K562 (cell line): ENCODE measurements around the gene ELOVL2. TPM values are rescaled to one million over a fixed set of nuclear protein-coding genes. Genes with fewer than 3 reads are reported as not detected.

Experiments used
- ARID1B ChIP-seq: fragments of 450-650 bp; IDR thresholded peaks from 2 replicates; pipeline ENCODE4 v1.6.1; 2016; ENCODE audit warnings: antibody characterized with exemption, mild to moderate bottlenecking, inconsistent platforms
- CUX1 ChIP-seq: fragments of 200-800 bp; sonication (Bioruptor generic); IDR thresholded peaks from 2 replicates; pipeline ENCODE4 v1.6.1; 2016; ENCODE audit warnings: missing genetic modification characterization, missing compliant biosample characterization
- EP300 ChIP-seq: IDR thresholded peaks from 2 replicates; pipeline ENCODE4 v1.6.1; 2012; ENCODE audit warnings: low read length, improper control_type of control experiment
- FOSL1 ChIP-seq: fragments of 200-800 bp; sonication (Bioruptor generic); conservative IDR thresholded peaks from 2 replicates; pipeline ENCODE4 v1.6.1; 2016; ENCODE audit warnings: missing genetic modification characterization, missing compliant biosample characterization
- HMGN3 ChIP-seq: IDR thresholded peaks from 2 replicates; pipeline ENCODE4 v1.6.1; 2011; ENCODE audit warnings: borderline replicate concordance, low read depth, mild to moderate bottlenecking, mixed read lengths, low read length; ENCODE audit not compliant: insufficient read length; ENCODE audit errors: extremely low read depth
- MAX ChIP-seq: sonication (generic); formaldehyde crosslinking; IDR thresholded peaks from 2 replicates; pipeline ENCODE4 v1.9.0; 2022; ENCODE audit warnings: mild to moderate bottlenecking, missing genetic modification reagents
- MED1 ChIP-seq: sonication (generic); formaldehyde crosslinking; IDR thresholded peaks from 2 replicates; pipeline ENCODE4 v1.8.1; 2023; ENCODE audit warnings: missing genetic modification reagents, borderline replicate concordance
- NFIC ChIP-seq: fragments of 450-650 bp; IDR thresholded peaks from 2 replicates; pipeline ENCODE4 v1.6.1; 2017; ENCODE audit warnings: mild to moderate bottlenecking, inconsistent platforms
- NR2C1 ChIP-seq, 2 experiments: fragments of 450-650 bp; IDR thresholded peaks; 2 replicates each; pipeline ENCODE4 v1.6.1; 2017; ENCODE audit warnings: mild to moderate bottlenecking in 2 of 2, antibody characterized with exemption in 1 of 2, inconsistent platforms in 1 of 2, missing compliant biosample characterization in 1 of 2, missing genetic modification characterization in 1 of 2
- PHB ChIP-seq: fragments of 250-450 bp; sonication (Bioruptor Pico); IDR thresholded peaks from 2 replicates; pipeline ENCODE4 v1.5.0; 2021
- POLR2G ChIP-seq: fragments of 200-400 bp; formaldehyde crosslinking; IDR thresholded peaks from 2 replicates; pipeline ENCODE4 v1.6.1; 2017; ENCODE audit warnings: low read depth, mild to moderate bottlenecking, antibody characterized with exemption, low read length, moderate library complexity
- RB1 ChIP-seq: fragments of 450-650 bp; IDR thresholded peaks from 2 replicates; pipeline ENCODE4 v1.6.1; 2017; ENCODE audit warnings: low read depth, mild to moderate bottlenecking
- RBM39 ChIP-seq: fragments of 200-400 bp; formaldehyde crosslinking; optimal IDR thresholded peaks from 2 replicates; pipeline ENCODE3; 2018; ENCODE audit warnings: low read depth, low read length
- RFX5 ChIP-seq: IDR thresholded peaks from 2 replicates; pipeline ENCODE4 v1.6.1; 2011; ENCODE audit warnings: low read depth, mild to moderate bottlenecking, improper control_type of control experiment, low read length
- SMAD2 ChIP-seq: fragments of 150-350 bp; IDR thresholded peaks from 2 replicates; pipeline ENCODE4 v1.6.1; 2014; ENCODE audit warnings: low read depth, mild to moderate bottlenecking, low read length
- SRF ChIP-seq, 2 experiments: fragments of 250-450, 450-650 bp in 1 of 2; sonication (Bioruptor Pico) in 1 of 2; sonication (generic) in 1 of 2; formaldehyde crosslinking; IDR thresholded peaks; 2 replicates each; pipeline versions ENCODE4 v1.5.0 to v1.5.1; 2020 to 2022; ENCODE audit warnings: mild to moderate bottlenecking in 1 of 2, missing genetic modification reagents in 1 of 2
- ZFP1 ChIP-seq: fragments of 450-650 bp; formaldehyde crosslinking; IDR thresholded peaks from 2 replicates; pipeline ENCODE4 v1.4.0; 2020; ENCODE audit warnings: mild to moderate bottlenecking, mixed read lengths
- ZNF121 ChIP-seq: sonication (generic); formaldehyde crosslinking; conservative IDR thresholded peaks from 2 replicates; pipeline ENCODE4 v1.8.0; 2022; ENCODE audit warnings: missing genetic modification reagents
- ZNF124 ChIP-seq: sonication (generic); formaldehyde crosslinking; IDR thresholded peaks from 2 replicates; pipeline ENCODE4 v1.8.1; 2022; ENCODE audit warnings: missing genetic modification reagents
- ZNF217 ChIP-seq: sonication (generic); formaldehyde crosslinking; IDR thresholded peaks from 2 replicates; pipeline ENCODE4 v1.8.0; 2022; ENCODE audit warnings: mild to moderate bottlenecking, missing genetic modification reagents
- ZNF316 ChIP-seq: fragments of 450-650 bp; IDR thresholded peaks from 2 replicates; pipeline ENCODE4 v1.6.1; 2016
- ZNF57 ChIP-seq: fragments of 450-650 bp; formaldehyde crosslinking; IDR thresholded peaks from 2 replicates; pipeline ENCODE4 v1.4.0; 2020; ENCODE audit warnings: mild to moderate bottlenecking, moderate library complexity
- ZNF780A ChIP-seq: fragments of 250-450 bp; sonication (Bioruptor Pico); IDR thresholded peaks from 2 replicates; pipeline ENCODE4 v1.5.0; 2021; ENCODE audit warnings: mild to moderate bottlenecking
- polyA plus RNA-seq, 8 experiments: library from polyadenylated mRNA; depleted of rRNA in 4 of 8; stranded (reverse) in 5 of 8; unstranded in 3 of 8; fragments of >200 nt; fragmentation: Nextera tagmentation in 2 of 8; fragmentation: Illumina TruSeq in 1 of 8; extraction: Ambion mirVana in 2 of 8; extraction: Trizol in 1 of 8; gene quantifications; 2 replicates each; pipeline versions ENCODE4 v1.2.1 to v1.2.3, GENCODE V29; 2011 to 2014; ENCODE audit warnings: inconsistent platforms in 1 of 8, missing spikeins in 1 of 8
- total RNA-seq, 7 experiments: library from RNA; depleted of rRNA in 6 of 7; stranded (reverse); fragments of >200 nt in 6 of 7; fragmentation: Illumina TruSeq in 2 of 7; extraction: Trizol in 2 of 7; gene quantifications; 2 replicates each; pipeline versions ENCODE4 v1.2.1 to v1.2.3, GENCODE V29; 2011 to 2021; ENCODE audit warnings: low replicate concordance in 1 of 7
- TF ChIP-seq, protein P1 (sequence below): fragments of 250-450 bp; sonication (Bioruptor Pico); IDR thresholded peaks from 2 replicates; pipeline ENCODE4 v1.9.0; 2021; ENCODE audit warnings: mild to moderate bottlenecking, inconsistent platforms

The ELOVL2 gene
- total and polyA plus RNA-seq, 9 of the 15 experiments (the other 6 are each of a cell fraction or from before 2014, with no cell fraction given): 0.05 to 0.96 (median 0.31) TPM

GRCh38 chr6:11069760-11070159 lies 25.7 kb upstream of the ELOVL2 start (continued):
- TF ChIP-seq, protein P1, sequence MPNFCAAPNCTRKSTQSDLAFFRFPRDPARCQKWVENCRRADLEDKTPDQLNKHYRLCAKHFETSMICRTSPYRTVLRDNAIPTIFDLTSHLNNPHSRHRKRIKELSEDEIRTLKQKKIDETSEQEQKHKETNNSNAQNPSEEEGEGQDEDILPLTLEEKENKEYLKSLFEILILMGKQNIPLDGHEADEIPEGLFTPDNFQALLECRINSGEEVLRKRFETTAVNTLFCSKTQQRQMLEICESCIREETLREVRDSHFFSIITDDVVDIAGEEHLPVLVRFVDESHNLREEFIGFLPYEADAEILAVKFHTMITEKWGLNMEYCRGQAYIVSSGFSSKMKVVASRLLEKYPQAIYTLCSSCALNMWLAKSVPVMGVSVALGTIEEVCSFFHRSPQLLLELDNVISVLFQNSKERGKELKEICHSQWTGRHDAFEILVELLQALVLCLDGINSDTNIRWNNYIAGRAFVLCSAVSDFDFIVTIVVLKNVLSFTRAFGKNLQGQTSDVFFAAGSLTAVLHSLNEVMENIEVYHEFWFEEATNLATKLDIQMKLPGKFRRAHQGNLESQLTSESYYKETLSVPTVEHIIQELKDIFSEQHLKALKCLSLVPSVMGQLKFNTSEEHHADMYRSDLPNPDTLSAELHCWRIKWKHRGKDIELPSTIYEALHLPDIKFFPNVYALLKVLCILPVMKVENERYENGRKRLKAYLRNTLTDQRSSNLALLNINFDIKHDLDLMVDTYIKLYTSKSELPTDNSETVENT (CRISPR knock-in tag): no peak
- TF ChIP-seq ZNF121 (CRISPR knock-in tag) (no peak), ZNF124 (CRISPR knock-in tag) (no peak), FOSL1 (tag) (peak; percentile 61), RB1 (no peak), ZNF780A (CRISPR knock-in tag) (no peak), SRF (CRISPR knock-in tag; IDR thresholded peaks at IDR 0.05) (no peak), NR2C1 (IDR thresholded peaks at IDR 0.05) (peak; percentile 50; the same call in 1 of the 2 replicates), NR2C1 (tag; IDR thresholded peaks at IDR 0.05) (peak; percentile 70), MED1 (CRISPR knock-in tag) (no peak), RFX5 (no peak), SMAD2 (no peak), ARID1B (peak; percentile 71), ZNF316 (peak; percentile 43), HMGN3 (no peak), POLR2G (no peak), PHB (no peak), EP300 (peak; percentile 27; the same call in 1 of the 2 replicates), MAX (CRISPR knock-in tag) (no peak), NFIC (no peak), ZNF217 (CRISPR knock-in tag) (no peak), CUX1 (CRISPR knock-in tag) (no peak), RBM39 (no peak), ZNF57 (CRISPR knock-in tag) (no peak), ZFP1 (CRISPR knock-in tag) (no peak)
